ENCODE data around the gene VPS52.

VPS52 gene

GRCh38 chr6:33317669-33318425, 46.2 kb upstream of the VPS52 start, which contains the start of gene ZBTB22:
ZBTB22 (minus strand) TSS chr6:33317744; CDS start chr6:33316916, 828 bp downstream.
- peak; percentile 99 to 100 for DNase-seq (ENCODE audit: low read depth in 2 of 2)
- TF ChIP-seq, protein P1, sequence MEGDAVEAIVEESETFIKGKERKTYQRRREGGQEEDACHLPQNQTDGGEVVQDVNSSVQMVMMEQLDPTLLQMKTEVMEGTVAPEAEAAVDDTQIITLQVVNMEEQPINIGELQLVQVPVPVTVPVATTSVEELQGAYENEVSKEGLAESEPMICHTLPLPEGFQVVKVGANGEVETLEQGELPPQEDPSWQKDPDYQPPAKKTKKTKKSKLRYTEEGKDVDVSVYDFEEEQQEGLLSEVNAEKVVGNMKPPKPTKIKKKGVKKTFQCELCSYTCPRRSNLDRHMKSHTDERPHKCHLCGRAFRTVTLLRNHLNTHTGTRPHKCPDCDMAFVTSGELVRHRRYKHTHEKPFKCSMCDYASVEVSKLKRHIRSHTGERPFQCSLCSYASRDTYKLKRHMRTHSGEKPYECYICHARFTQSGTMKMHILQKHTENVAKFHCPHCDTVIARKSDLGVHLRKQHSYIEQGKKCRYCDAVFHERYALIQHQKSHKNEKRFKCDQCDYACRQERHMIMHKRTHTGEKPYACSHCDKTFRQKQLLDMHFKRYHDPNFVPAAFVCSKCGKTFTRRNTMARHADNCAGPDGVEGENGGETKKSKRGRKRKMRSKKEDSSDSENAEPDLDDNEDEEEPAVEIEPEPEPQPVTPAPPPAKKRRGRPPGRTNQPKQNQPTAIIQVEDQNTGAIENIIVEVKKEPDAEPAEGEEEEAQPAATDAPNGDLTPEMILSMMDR (IDR thresholded peaks at IDR 0.05; ENCODE audit: low read depth, low read length), result no peak

GRCh38 chr6:33317419-33317668, 45.7 kb upstream of the VPS52 start:
- DNase-seq (ENCODE audit: low read depth in 2 of 2), result no peak
- TF ChIP-seq, protein P1 (IDR thresholded peaks at IDR 0.05; ENCODE audit: low read depth, low read length), result no peak
- H3K4me3 ChIP-seq (replicated peaks in 1 of 2; ENCODE audit: low read depth in 2 of 2, low read length in 2 of 2), result peak overlapping the region; percentile 55 to 63

More at GRCh38 chr6:33317669-33318425, 46.2 kb upstream of the VPS52 start, which contains the start of gene ZBTB22:
- peak within 1 kb of the TSS; percentile 55 to 63 for H3K4me3 ChIP-seq (replicated peaks in 1 of 2; ENCODE audit: low read depth in 2 of 2, low read length in 2 of 2)

DNA sequence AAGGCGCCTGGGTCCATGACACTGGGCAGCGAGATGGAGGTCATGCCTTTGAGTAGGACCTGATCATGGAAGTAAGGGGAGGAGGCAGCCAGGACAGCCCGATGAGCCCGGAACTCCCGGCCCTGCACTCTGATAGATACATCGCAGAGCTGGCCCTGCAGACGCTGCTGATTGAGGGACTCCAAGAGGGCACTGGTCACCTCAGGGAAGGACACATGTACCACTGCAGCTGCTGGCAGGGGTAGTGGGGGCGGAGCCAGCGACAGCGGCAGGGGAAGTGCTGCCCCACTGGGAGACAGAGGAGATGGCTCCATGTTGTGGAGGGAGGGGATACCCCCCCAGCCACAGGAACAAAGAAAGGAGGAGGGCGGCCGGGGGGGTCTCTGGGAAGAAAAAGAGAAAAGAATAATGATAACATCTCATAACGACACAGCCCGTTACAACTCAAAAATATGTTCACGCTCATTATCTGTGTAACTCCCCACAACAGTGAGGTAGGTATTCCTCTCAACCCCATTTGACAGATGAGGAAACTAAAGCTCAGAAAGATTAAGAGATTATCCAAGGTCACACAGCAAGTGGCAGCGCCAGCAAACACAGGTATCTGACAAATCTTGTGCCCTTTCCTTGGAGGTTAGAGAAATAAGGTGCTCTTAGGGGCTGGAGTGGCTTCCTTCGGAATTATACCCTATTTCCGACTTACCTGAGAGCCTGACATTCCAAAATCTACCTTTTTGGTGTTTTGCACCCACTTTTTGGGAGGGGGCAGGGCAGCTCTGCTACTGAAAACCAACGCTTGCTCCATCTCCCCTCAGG, 45.1 kb upstream of the VPS52 start:
- DNase-seq (ENCODE audit: low read depth in 2 of 2), result no peak
- H3K4me3 ChIP-seq (replicated peaks in 1 of 2; ENCODE audit: low read depth in 2 of 2, low read length in 2 of 2), result peak overlapping the region; percentile 55 to 63
- TF ChIP-seq, protein P1 (IDR thresholded peaks at IDR 0.05; ENCODE audit: low read depth, low read length), result no peak

- no peak for DNase-seq (ENCODE audit: low read depth in 2 of 2)
- TF ChIP-seq, protein P1 (IDR thresholded peaks at IDR 0.05; ENCODE audit: low read depth, low read length), result no peak
- H3K4me3 ChIP-seq (replicated peaks in 1 of 2; ENCODE audit: low read depth in 2 of 2, low read length in 2 of 2), result no peak overlapping the region
Observed at GRCh38 chr6:33315793-33316602, 44.3 kb upstream of the VPS52 start.

DNA sequence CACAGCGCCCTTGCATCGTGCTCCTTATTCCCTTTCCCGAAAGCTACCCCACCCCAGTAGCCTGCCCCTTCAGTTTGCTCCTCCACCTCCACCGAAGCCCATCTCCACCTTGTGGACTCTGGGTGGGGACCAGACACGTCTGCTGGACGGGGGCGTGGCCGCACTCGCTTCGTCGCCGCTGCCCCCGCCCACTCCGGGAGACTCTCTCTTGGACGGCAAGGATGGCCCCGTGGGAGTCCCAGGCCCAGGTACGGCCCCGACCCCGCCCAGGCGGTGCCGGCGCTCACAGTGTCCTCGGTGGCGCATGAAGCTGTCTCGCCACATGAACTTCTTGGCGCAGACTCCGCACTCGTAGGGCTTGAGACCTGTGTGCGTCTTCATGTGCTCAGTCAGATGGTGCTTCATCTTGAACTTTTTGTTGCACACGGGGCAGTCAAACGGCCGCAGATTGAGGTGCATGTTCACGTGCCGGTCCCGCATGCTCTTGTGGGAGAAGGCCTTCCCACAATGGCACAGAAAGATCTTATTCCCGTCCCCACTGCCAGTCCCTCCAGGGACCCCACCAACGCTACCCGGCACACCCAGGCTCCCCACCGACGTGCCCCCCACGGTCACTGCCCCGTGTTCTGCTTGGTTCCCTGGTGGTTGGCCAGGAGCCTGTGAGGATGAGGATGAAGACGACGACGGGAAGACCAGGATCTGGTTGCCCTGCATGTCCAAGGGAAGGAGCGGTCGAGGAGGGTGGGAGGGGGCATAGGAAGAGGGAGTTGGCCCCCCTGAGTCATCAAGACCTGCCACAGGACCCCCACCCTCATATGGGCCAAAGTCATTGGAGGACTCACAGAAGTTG, 43.5 kb upstream of the VPS52 start:
- H3K4me3 ChIP-seq (replicated peaks in 1 of 2; ENCODE audit: low read depth in 2 of 2, low read length in 2 of 2), result peak overlapping the region; percentile 84 to 89
- peak; percentile 24 to 25 for DNase-seq (ENCODE audit: low read depth in 2 of 2)
- TF ChIP-seq, protein P1 (IDR thresholded peaks at IDR 0.05; ENCODE audit: low read depth, low read length), result no peak

DNA sequence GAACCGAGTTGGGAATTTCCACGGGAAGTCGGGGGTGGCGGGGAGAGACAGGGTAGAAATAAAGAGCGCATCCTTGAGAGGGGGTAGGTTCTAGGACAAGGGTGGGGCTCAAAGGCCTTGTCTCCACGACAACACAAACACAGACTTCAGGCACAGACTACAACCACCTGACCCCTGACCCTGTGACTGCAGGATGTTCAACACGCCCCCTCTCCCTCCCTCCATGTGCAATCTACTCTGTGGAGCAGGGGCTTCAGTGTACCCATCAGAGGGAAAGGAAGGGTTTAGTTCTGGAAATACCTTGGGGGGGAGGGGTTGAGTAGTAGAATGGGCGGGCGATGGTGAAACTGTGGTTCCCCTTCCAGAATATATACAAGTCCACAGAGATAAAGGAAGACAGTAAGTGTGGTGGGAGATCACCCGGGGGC, 42.9 kb upstream of the VPS52 start:
- peak overlapping the region; percentile 84 to 89 for H3K4me3 ChIP-seq (replicated peaks in 1 of 2; ENCODE audit: low read depth in 2 of 2, low read length in 2 of 2)
- peak; percentile 87 to 89 for DNase-seq (ENCODE audit: low read depth in 2 of 2)
- TF ChIP-seq, protein P1 (IDR thresholded peaks at IDR 0.05; ENCODE audit: low read depth, low read length), result no peak

Measured in cardiac fibroblast (primary cell).